Measurements from ENCODE around the gene LPP.
A peak's percentile ranks its signal among the peaks of the same experiment; 100 is the strongest.

The LPP gene

GRCh38 chr3:188533172-188533571, 379.2 kb downstream of the LPP start:
- H3K9me3 ChIP-seq = no peaks in the 10 kb centered on the region
- no peaks in the 10 kb centered on the region for H3K36me3 ChIP-seq (replicated peaks)
- no peaks in the 10 kb centered on the region for H3K4me1 ChIP-seq

GRCh38 chr3:188533612-188534357, 379.8 kb downstream of the LPP start:
- Histone ChIP-seq H3K4me3 (no peak overlapping the region), H3K4me1 (no peaks in the 10 kb centered on the region), H3K36me3 (replicated peaks) (no peaks in the 10 kb centered on the region), H3K27me3 (ENCODE audit: low read depth) (no peaks in the 10 kb centered on the region), H3K9me3 (no peaks in the 10 kb centered on the region)
- no peak for DNase-seq (ENCODE audit: low spot score in 2 of 2)
- in situ Hi-C loops (cut with MboI; ENCODE audit: low sequenced_read_pairs) = no loop called here

More at GRCh38 chr3:188533172-188533571, 379.2 kb downstream of the LPP start:
- no peak overlapping the region for H3K4me3 ChIP-seq
- DNase-seq (ENCODE audit: low spot score in 2 of 2) = no peak
- no peaks in the 10 kb centered on the region for H3K27me3 ChIP-seq (ENCODE audit: low read depth)
- in situ Hi-C loops (cut with MboI; ENCODE audit: low sequenced_read_pairs) = no loop called here

- Histone ChIP-seq H3K4me3 (no peak overlapping the region), H3K9me3 (no peaks in the 10 kb centered on the region), H3K36me3 (replicated peaks) (no peaks in the 10 kb centered on the region), H3K4me1 (no peaks in the 10 kb centered on the region), H3K27me3 (ENCODE audit: low read depth) (no peaks in the 10 kb centered on the region)
- in situ Hi-C loops (cut with MboI; ENCODE audit: low sequenced_read_pairs) = no loop called here
- no peak for DNase-seq (ENCODE audit: low spot score in 2 of 2)
Measured at GRCh38 chr3:188534633-188535032, 380.7 kb downstream of the LPP start.

GRCh38 chr3:188537606-188538005, 383.6 kb downstream of the LPP start:
- Histone ChIP-seq H3K27me3 (ENCODE audit: low read depth) (no peaks in the 10 kb centered on the region), H3K9me3 (no peaks in the 10 kb centered on the region), H3K4me3 (no peak overlapping the region), H3K4me1 (no peaks in the 10 kb centered on the region), H3K36me3 (replicated peaks) (no peaks in the 10 kb centered on the region)
- in situ Hi-C loops (cut with MboI; ENCODE audit: low sequenced_read_pairs) = no loop called here
- no peak for DNase-seq (ENCODE audit: low spot score in 2 of 2)

GRCh38 chr3:188539037-188539436, 385.1 kb downstream of the LPP start:
- no peak for DNase-seq (ENCODE audit: low spot score in 2 of 2)
- no peaks in the 10 kb centered on the region for H3K36me3 ChIP-seq (replicated peaks)
- in situ Hi-C loops (cut with MboI; ENCODE audit: low sequenced_read_pairs) = no loop called here
- no peak overlapping the region for H3K4me3 ChIP-seq
- H3K4me1 ChIP-seq = no peaks in the 10 kb centered on the region
- H3K9me3 ChIP-seq = no peaks in the 10 kb centered on the region
- no peaks in the 10 kb centered on the region for H3K27me3 ChIP-seq (ENCODE audit: low read depth)

GRCh38 chr3:188539631-188540194, 385.8 kb downstream of the LPP start:
- DNase-seq (ENCODE audit: low spot score in 2 of 2) = no peak
- no peak overlapping the region for H3K4me3 ChIP-seq
- no peaks in the 10 kb centered on the region for H3K36me3 ChIP-seq (replicated peaks)
- H3K9me3 ChIP-seq = no peaks in the 10 kb centered on the region
- no peaks in the 10 kb centered on the region for H3K4me1 ChIP-seq
- in situ Hi-C loops (cut with MboI; ENCODE audit: low sequenced_read_pairs) = no loop called here
- H3K27me3 ChIP-seq (ENCODE audit: low read depth) = no peaks in the 10 kb centered on the region

GRCh38 chr3:188542196-188542595, 388.2 kb downstream of the LPP start:
- in situ Hi-C loops (cut with MboI; ENCODE audit: low sequenced_read_pairs) = no loop called here
- DNase-seq (ENCODE audit: low spot score in 2 of 2) = no peak

GRCh38 chr3:188544012-188544411, 390.1 kb downstream of the LPP start:
- Histone ChIP-seq H3K4me1 (peaks cover 3% of the 10 kb centered on the region; the same call in 1 of the 2 replicates), H3K36me3 (replicated peaks) (no peaks in the 10 kb centered on the region), H3K9me3 (no peaks in the 10 kb centered on the region), H3K4me3 (no peak overlapping the region), H3K27me3 (ENCODE audit: low read depth) (no peaks in the 10 kb centered on the region)
- no peak for DNase-seq (ENCODE audit: low spot score in 2 of 2)
- in situ Hi-C loops (cut with MboI; ENCODE audit: low sequenced_read_pairs) = no loop called here

More at GRCh38 chr3:188542196-188542595, 388.2 kb downstream of the LPP start:
- Histone ChIP-seq H3K4me3 (no peak overlapping the region), H3K36me3 (replicated peaks) (no peaks in the 10 kb centered on the region), H3K27me3 (ENCODE audit: low read depth) (no peaks in the 10 kb centered on the region), H3K9me3 (no peaks in the 10 kb centered on the region), H3K4me1 (peaks cover 3% of the 10 kb centered on the region; the same call in 1 of the 2 replicates)

- H3K36me3 ChIP-seq (replicated peaks) = no peaks in the 10 kb centered on the region
- H3K4me1 ChIP-seq = peaks cover 3% of the 10 kb centered on the region; the same call in 1 of the 2 replicates
- no peak overlapping the region for H3K4me3 ChIP-seq
- H3K27me3 ChIP-seq (ENCODE audit: low read depth) = no peaks in the 10 kb centered on the region
- peak in 1 of 2 experiments; percentile 17 for DNase-seq (ENCODE audit: low spot score in 2 of 2)
- no peaks in the 10 kb centered on the region for H3K9me3 ChIP-seq
- in situ Hi-C loops (cut with MboI; ENCODE audit: low sequenced_read_pairs) = no loop called here
Measured at GRCh38 chr3:188546835-188547670, 393.1 kb downstream of the LPP start.

- Histone ChIP-seq H3K27me3 (ENCODE audit: low read depth) (no peaks in the 10 kb centered on the region), H3K4me3 (no peak overlapping the region), H3K36me3 (replicated peaks) (no peaks in the 10 kb centered on the region), H3K4me1 (no peaks in the 10 kb centered on the region), H3K9me3 (no peaks in the 10 kb centered on the region)
- in situ Hi-C loops (cut with MboI; ENCODE audit: low sequenced_read_pairs) = no loop called here
- no peak for DNase-seq (ENCODE audit: low spot score in 2 of 2)
Measured at GRCh38 chr3:188553569-188553968, 399.6 kb downstream of the LPP start.

GRCh38 chr3:188554404-188554803, 400.4 kb downstream of the LPP start:
- DNase-seq (ENCODE audit: low spot score in 2 of 2) = no peak
- in situ Hi-C loops (cut with MboI; ENCODE audit: low sequenced_read_pairs) = no loop called here
- Histone ChIP-seq H3K9me3 (no peaks in the 10 kb centered on the region), H3K27me3 (ENCODE audit: low read depth) (no peaks in the 10 kb centered on the region), H3K36me3 (replicated peaks) (no peaks in the 10 kb centered on the region), H3K4me3 (no peak overlapping the region), H3K4me1 (no peaks in the 10 kb centered on the region)

- in situ Hi-C loops (cut with MboI; ENCODE audit: low sequenced_read_pairs) = no loop called here
- no peak for DNase-seq (ENCODE audit: low spot score in 2 of 2)
Measured at GRCh38 chr3:188557235-188557634, 403.3 kb downstream of the LPP start.

GRCh38 chr3:188558343-188559071, 404.6 kb downstream of the LPP start:
- in situ Hi-C loops (cut with MboI; ENCODE audit: low sequenced_read_pairs) = no loop called here
- Histone ChIP-seq H3K27me3 (ENCODE audit: low read depth) (no peaks in the 10 kb centered on the region), H3K9me3 (no peaks in the 10 kb centered on the region), H3K4me3 (no peak overlapping the region), H3K36me3 (replicated peaks) (no peaks in the 10 kb centered on the region), H3K4me1 (no peaks in the 10 kb centered on the region)
- DNase-seq (ENCODE audit: low spot score in 2 of 2) = no peak

More at GRCh38 chr3:188557235-188557634, 403.3 kb downstream of the LPP start:
- no peaks in the 10 kb centered on the region for H3K27me3 ChIP-seq (ENCODE audit: low read depth)
- no peak overlapping the region for H3K4me3 ChIP-seq
- no peaks in the 10 kb centered on the region for H3K36me3 ChIP-seq (replicated peaks)
- H3K4me1 ChIP-seq = no peaks in the 10 kb centered on the region
- H3K9me3 ChIP-seq = no peaks in the 10 kb centered on the region

Data from HAP-1 (cell line).